WTC11 (cell line): ENCODE results near the gene TBX5. TPM values are rescaled to one million over a fixed set of nuclear protein-coding genes. Genes with fewer than 3 reads are reported as not detected.

Source experiments
- ATAC-seq: fragments of 200-7000 bp; cut with Tn5 transposase; 2 replicates; pipeline ENCODE4 v1.10.0; 2021; ENCODE audit warnings: mild to moderate bottlenecking, moderate library complexity
- CTCF ChIA-PET: fragments of 300-600 bp; sonication (Branson Sonifier 250); formaldehyde crosslinking; loops from one replicate; lab custom pipeline; 2021; ENCODE audit warnings: antibody characterized with exemption; lab: Charles Lee
- POLR2A ChIA-PET: fragments of 350-600 bp; sonication (Branson Sonifier 250); formaldehyde crosslinking; loops from one replicate; lab custom pipeline; 2021; ENCODE audit warnings: antibody characterized with exemption; lab: Charles Lee
- DNase-seq: peaks from one replicate; pipeline ENCODE4 v3.0.0; 2021; ENCODE audit warnings: low spot score
- H3K27ac Mint-ChIP-seq: 2 replicates; pipeline ENCODE4 v1.8.0; 2021; ENCODE audit warnings: mixed read lengths
- H3K27me3 Mint-ChIP-seq: 2 replicates; pipeline ENCODE4 v1.8.0; 2021; ENCODE audit warnings: low read depth, mild to moderate bottlenecking, moderate library complexity, mixed read lengths
- H3K36me3 Mint-ChIP-seq: 2 replicates; pipeline ENCODE4 v1.8.0; 2021; ENCODE audit warnings: mixed read lengths
- H3K4me1 Mint-ChIP-seq: 2 replicates; pipeline ENCODE4 v1.8.0; 2022; ENCODE audit warnings: mixed read lengths
- H3K4me3 Mint-ChIP-seq: 2 replicates; pipeline ENCODE4 v1.8.0; 2021; ENCODE audit warnings: mild to moderate bottlenecking, moderate library complexity, mixed read lengths
- H3K9me3 Mint-ChIP-seq: 2 replicates; pipeline ENCODE4 v1.8.0; 2021; ENCODE audit warnings: mixed read lengths
- CBFB ChIP-seq: sonication (generic); formaldehyde crosslinking; IDR thresholded peaks from 2 replicates; pipeline ENCODE4 v1.8.1; 2022; ENCODE audit warnings: mild to moderate bottlenecking, low read depth, missing genetic modification reagents
- CTCF ChIP-seq: fragments of 200-600 bp; IDR thresholded peaks from 2 replicates; pipeline ENCODE4 v1.8.0; 2022; ENCODE audit warnings: antibody characterized with exemption
- E2F5 ChIP-seq: sonication (generic); formaldehyde crosslinking; IDR thresholded peaks from 2 replicates; pipeline ENCODE4 v1.8.1; 2022; ENCODE audit warnings: mild to moderate bottlenecking, moderate library complexity, missing genetic modification reagents
- GTF2I ChIP-seq: fragments of 250-450 bp; sonication (Bioruptor Pico); conservative IDR thresholded peaks from 2 replicates; pipeline ENCODE4 v1.4.0; 2021; ENCODE audit warnings: mild to moderate bottlenecking
- HMGA2 ChIP-seq: fragments of 250-450 bp; sonication (Bioruptor Pico); IDR thresholded peaks from 2 replicates; pipeline ENCODE4 v1.4.0; 2021; ENCODE audit warnings: mild to moderate bottlenecking, moderate library complexity
- JAZF1 ChIP-seq: fragments of 250-450 bp; sonication (Bioruptor Pico); IDR thresholded peaks from 2 replicates; pipeline ENCODE4 v1.9.0; 2021; ENCODE audit warnings: moderate library complexity, mild to moderate bottlenecking, inconsistent platforms
- MAX ChIP-seq: sonication (generic); formaldehyde crosslinking; IDR thresholded peaks from 2 replicates; pipeline ENCODE4 v1.8.0; 2022; ENCODE audit warnings: mild to moderate bottlenecking, missing genetic modification reagents
- PRRX2 ChIP-seq: fragments of 250-450 bp; sonication (Bioruptor Pico); IDR thresholded peaks from 2 replicates; pipeline ENCODE4 v1.8.0; 2021; ENCODE audit warnings: mild to moderate bottlenecking
- RELA ChIP-seq: sonication (generic); formaldehyde crosslinking; IDR thresholded peaks from 2 replicates; pipeline ENCODE4 v1.8.1; 2022; ENCODE audit warnings: missing genetic modification reagents, mild to moderate bottlenecking, borderline replicate concordance
- SMAD3 ChIP-seq: sonication (generic); formaldehyde crosslinking; IDR thresholded peaks from 2 replicates; pipeline ENCODE4 v1.8.0; 2022; ENCODE audit warnings: missing genetic modification reagents, mild to moderate bottlenecking, borderline replicate concordance
- USF1 ChIP-seq: sonication (generic); formaldehyde crosslinking; IDR thresholded peaks from 2 replicates; pipeline ENCODE4 v1.8.0; 2022; ENCODE audit warnings: mild to moderate bottlenecking, missing genetic modification reagents
- USF2 ChIP-seq: sonication (generic); formaldehyde crosslinking; IDR thresholded peaks from 2 replicates; pipeline ENCODE4 v1.8.1; 2023; ENCODE audit warnings: mild to moderate bottlenecking, missing genetic modification reagents, moderate library complexity
- ZNF121 ChIP-seq: sonication (generic); formaldehyde crosslinking; IDR thresholded peaks from 2 replicates; pipeline ENCODE4 v1.8.0; 2023; ENCODE audit warnings: missing genetic modification reagents
- ZNF425 ChIP-seq: fragments of 250-450 bp; sonication (Bioruptor Pico); conservative IDR thresholded peaks from 2 replicates; pipeline ENCODE4 v1.9.0; 2021; ENCODE audit warnings: mild to moderate bottlenecking
- total RNA-seq: library from RNA; stranded (reverse); gene quantifications from 3 replicates; pipeline ENCODE4 v1.2.3, GENCODE V29; 2021

TBX5 gene
- total RNA-seq, 1 experiment from 2014 or later = 0.33 TPM

GRCh38 chr12:114444422-114445279 is 38.7 kb upstream of the TBX5 start:
- TF ChIP-seq ZNF121 (CRISPR knock-in tag) = no peak
- TF ChIP-seq CTCF = no peak
- TF ChIP-seq RELA (CRISPR knock-in tag) = no peak
- no peak for TF ChIP-seq ZNF425
- Mint-ChIP-seq H3K27ac (no peak overlapping the region), H3K9me3 (no peaks in the 10 kb centered on the region), H3K27me3 (peaks cover 100% of the 10 kb centered on the region), H3K36me3 (no peaks in the 10 kb centered on the region), H3K4me1 (peaks cover 55% of the 10 kb centered on the region), H3K4me3 (peak overlapping the region; percentile 2)
- ChIA-PET POLR2A (interaction anchor here (0.6 kb wide), 1 partner anchor 326 kb away, joined by 4 read pairs; no protein-coding TSS in a partner anchor), CTCF (interaction anchor here (1.2 kb wide), 2 partner anchors 64 to 430 kb away, joined by 3 read pairs; no protein-coding TSS in a partner anchor)
- DNase-seq (peak; percentile 38), ATAC-seq (no peak)

GRCh38 chr12:114443607-114444421 is 37.9 kb upstream of the TBX5 start:
- no peak overlapping the region for H3K27ac Mint-ChIP-seq
- POLR2A ChIA-PET = no interaction called here
- CTCF ChIA-PET = interaction anchor here (1.2 kb wide), 2 partner anchors 65 to 430 kb away, joined by 3 read pairs; no protein-coding TSS in a partner anchor

GRCh38 chr12:114442578-114442977 is 36.6 kb upstream of the TBX5 start:
- no peaks in the 10 kb centered on the region for H3K9me3 Mint-ChIP-seq
- no peak for DNase-seq
- H3K27ac Mint-ChIP-seq = no peak overlapping the region
- no peak overlapping the region for H3K4me3 Mint-ChIP-seq
- H3K27me3 Mint-ChIP-seq = peaks cover 100% of the 10 kb centered on the region
- ChIA-PET POLR2A (no interaction called here), CTCF (no interaction called here)
- no peaks in the 10 kb centered on the region for H3K36me3 Mint-ChIP-seq
- no peak for TF ChIP-seq GTF2I
- no peak for TF ChIP-seq CBFB (CRISPR knock-in tag)
- no peak for TF ChIP-seq USF2
- peaks cover 51% of the 10 kb centered on the region for H3K4me1 Mint-ChIP-seq
- no peak for ATAC-seq

More at GRCh38 chr12:114443607-114444421, 37.9 kb upstream of the TBX5 start:
- Mint-ChIP-seq H3K36me3 (no peaks in the 10 kb centered on the region), H3K27me3 (peaks cover 100% of the 10 kb centered on the region), H3K4me3 (no peak overlapping the region), H3K4me1 (peaks cover 53% of the 10 kb centered on the region), H3K9me3 (no peaks in the 10 kb centered on the region)
- ATAC-seq (no peak), DNase-seq (no peak)
- TF ChIP-seq SMAD3 (CRISPR knock-in tag) = no peak
- no peak for TF ChIP-seq MAX (CRISPR knock-in tag)
- no peak for TF ChIP-seq USF1
- no peak for TF ChIP-seq E2F5 (CRISPR knock-in tag)
- no peak for TF ChIP-seq HMGA2 (CRISPR knock-in tag)
- TF ChIP-seq JAZF1 (CRISPR knock-in tag) = no peak
- TF ChIP-seq PRRX2 (CRISPR knock-in tag) = no peak
